Mammary epithelial cell (primary cell): ENCODE data around the gene PFKFB3.

Source experiments
- CTCF ChIP-seq, 2 donors: IDR thresholded peaks in 1 of 2; conservative IDR thresholded peaks in 1 of 2; 2 replicates each; pipeline ENCODE4 v1.5.1; 2011 to 2012; ENCODE audit warnings: inconsistent platforms in 2 of 2, low read length in 2 of 2, mild to moderate bottlenecking in 2 of 2, control low read depth in 1 of 2, low read depth in 1 of 2; ENCODE audit not compliant: insufficient read depth in 1 of 2; ENCODE audit errors: extremely low read depth in 1 of 2
- EZH2 ChIP-seq: IDR thresholded peaks from 2 replicates; pipeline ENCODE4 v1.6.1; 2012; ENCODE audit warnings: low read length, inconsistent platforms, borderline replicate concordance

- no peak for TF ChIP-seq CTCF (conservative IDR thresholded peaks at IDR 0.05 in 1 of 2, IDR thresholded peaks at IDR 0.05 in 1 of 2; ENCODE audit: extremely low read depth in 1 of 2, insufficient read depth in 1 of 2, low read depth in 1 of 2, low read length in 2 of 2)
- TF ChIP-seq EZH2: no peak
Measured at GRCh38 chr10:6270951-6271350, 68.2 kb downstream of the PFKFB3 start.
